AG10803 (cell line): ENCODE measurements around the gene CCSER1.

ENCODE experiments used
- DNase-seq: peaks from one replicate; pipeline ENCODE4 v3.0.0; 2010; ENCODE audit warnings: low read depth
- H3K4me3 ChIP-seq: 2 replicates; pipeline ENCODE4 v1.5.1; 2011; ENCODE audit warnings: mild to moderate bottlenecking, low read length, control low read depth
- TF ChIP-seq, protein P1 (sequence below): conservative IDR thresholded peaks from 2 replicates; pipeline ENCODE4 v1.5.1; 2011; ENCODE audit warnings: mild to moderate bottlenecking, low read length, control low read depth, inconsistent platforms

Gene CCSER1

DNA sequence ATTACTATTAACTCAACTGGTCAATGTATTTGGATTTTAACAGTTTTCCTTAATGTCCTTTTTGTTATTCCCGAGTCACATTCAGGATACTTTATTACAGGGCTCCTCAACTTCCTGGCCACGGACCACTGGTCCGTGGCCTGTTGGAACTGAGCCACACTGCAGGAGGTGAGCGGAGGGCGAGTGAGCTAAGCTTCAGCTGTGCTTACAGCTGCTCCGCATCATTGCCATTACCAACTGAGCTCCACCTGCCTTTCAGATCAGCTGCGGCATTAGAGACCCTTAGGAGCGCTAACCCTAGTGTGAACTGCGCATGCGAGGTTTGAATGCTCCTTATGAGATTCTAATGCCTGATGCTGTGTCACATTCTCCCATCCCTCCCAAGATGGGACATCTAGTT, 591.7 kb downstream of the CCSER1 start:
- DNase-seq: no peak
- TF ChIP-seq, protein P1, sequence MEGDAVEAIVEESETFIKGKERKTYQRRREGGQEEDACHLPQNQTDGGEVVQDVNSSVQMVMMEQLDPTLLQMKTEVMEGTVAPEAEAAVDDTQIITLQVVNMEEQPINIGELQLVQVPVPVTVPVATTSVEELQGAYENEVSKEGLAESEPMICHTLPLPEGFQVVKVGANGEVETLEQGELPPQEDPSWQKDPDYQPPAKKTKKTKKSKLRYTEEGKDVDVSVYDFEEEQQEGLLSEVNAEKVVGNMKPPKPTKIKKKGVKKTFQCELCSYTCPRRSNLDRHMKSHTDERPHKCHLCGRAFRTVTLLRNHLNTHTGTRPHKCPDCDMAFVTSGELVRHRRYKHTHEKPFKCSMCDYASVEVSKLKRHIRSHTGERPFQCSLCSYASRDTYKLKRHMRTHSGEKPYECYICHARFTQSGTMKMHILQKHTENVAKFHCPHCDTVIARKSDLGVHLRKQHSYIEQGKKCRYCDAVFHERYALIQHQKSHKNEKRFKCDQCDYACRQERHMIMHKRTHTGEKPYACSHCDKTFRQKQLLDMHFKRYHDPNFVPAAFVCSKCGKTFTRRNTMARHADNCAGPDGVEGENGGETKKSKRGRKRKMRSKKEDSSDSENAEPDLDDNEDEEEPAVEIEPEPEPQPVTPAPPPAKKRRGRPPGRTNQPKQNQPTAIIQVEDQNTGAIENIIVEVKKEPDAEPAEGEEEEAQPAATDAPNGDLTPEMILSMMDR: no peak
- H3K4me3 ChIP-seq: no peak overlapping the region

DNA sequence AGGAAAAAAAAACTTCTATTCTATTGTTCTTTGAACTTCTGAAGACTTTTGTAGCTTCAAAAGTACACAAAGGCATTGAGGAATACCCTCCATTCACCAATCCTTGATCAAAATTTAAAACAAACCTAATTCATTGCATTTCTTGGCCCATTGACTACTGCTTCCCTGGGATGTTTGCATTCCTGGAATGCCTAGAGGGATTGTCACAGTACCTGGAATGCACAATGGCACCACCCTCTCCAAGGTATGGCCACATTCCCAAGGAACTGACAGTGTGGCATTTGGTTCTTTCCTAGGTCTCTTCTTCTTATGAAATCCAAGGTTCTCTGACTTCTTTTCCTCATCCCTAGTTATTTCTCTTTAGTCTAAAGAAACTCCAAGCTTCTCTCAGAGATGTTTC, 600.7 kb downstream of the CCSER1 start:
- TF ChIP-seq, protein P1: no peak
- no peak for DNase-seq
- H3K4me3 ChIP-seq: no peak overlapping the region

DNA sequence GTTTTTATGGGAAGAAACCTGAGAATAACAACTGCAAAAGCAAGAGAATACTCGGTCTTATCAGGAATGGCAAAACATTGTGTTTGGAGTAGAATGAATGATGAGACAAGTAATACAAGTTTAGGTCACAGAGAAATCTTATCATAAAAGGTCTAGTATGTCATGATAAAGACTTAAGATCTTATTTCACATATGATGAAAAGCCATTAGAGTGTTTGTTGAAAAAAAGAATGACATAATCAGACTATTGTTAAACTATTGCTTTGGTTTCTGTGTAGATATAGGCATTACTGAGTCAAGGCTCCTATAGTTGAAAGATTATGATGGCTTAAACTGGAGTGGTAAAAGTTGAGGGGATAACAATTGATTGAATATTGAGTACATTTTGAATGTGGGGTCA, 603.6 kb downstream of the CCSER1 start:
- no peak overlapping the region for H3K4me3 ChIP-seq
- TF ChIP-seq, protein P1: no peak
- DNase-seq: no peak

DNA sequence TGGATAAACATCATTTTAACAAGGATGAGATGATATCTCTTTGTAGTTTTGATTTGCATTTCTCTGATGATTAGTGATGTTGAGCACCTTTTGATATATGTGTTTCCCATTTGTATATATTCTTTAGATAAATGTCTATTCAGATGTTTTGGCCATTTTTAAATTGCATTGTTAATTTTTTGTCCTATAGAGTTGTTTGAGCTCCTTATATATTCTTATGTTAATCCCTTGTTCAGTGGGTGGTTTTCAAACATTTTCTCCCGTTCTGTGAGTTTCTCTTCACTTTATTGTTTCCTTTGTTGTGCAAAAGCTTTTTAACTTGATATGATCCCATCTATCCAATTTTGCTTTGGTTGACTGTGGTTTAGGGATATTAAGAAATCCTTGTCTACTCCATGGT, 606.0 kb downstream of the CCSER1 start:
- H3K4me3 ChIP-seq: no peak overlapping the region
- no peak for DNase-seq
- TF ChIP-seq, protein P1: no peak

DNA sequence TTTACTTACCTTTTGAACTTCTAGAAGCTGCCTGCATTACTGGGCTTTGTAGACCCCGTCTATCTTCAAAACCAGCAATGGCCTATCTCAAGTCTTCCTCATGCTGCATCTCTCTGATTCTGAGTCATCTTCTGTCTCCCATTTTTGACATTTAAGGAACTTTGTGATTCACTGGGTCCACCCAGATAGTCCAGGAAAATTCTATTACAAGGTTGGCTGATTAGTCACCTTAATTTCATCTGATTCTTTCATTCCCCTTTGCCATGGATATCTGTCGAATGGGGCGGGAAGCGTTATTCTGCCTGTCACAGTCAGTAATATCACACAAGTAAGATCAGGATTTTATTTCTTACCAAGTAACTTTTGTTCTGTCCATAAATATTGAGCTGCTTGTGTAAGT, 618.0 kb downstream of the CCSER1 start:
- TF ChIP-seq, protein P1: no peak
- H3K4me3 ChIP-seq: no peak overlapping the region
- no peak for DNase-seq

DNA sequence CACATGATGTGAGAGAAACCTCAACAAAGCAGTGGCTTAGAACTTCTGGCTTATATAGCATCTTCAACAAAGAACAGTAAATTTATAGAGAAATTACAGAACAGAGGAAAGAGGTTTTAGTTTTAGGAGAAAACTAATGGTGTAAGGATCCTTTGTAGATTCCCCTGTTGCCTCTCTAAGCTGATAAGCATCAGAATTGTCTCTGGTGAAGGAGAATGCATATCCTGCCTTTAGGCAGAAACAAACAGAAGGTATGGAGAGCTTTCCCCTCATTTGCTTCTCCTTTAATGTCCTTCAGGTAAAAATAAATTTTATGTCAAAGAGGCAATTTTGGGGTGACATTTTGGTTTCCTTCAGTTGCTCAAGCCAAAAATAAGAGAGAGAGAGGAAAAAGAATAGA, 625.9 kb downstream of the CCSER1 start:
- DNase-seq: no peak
- TF ChIP-seq, protein P1: no peak
- H3K4me3 ChIP-seq: no peak overlapping the region

DNA sequence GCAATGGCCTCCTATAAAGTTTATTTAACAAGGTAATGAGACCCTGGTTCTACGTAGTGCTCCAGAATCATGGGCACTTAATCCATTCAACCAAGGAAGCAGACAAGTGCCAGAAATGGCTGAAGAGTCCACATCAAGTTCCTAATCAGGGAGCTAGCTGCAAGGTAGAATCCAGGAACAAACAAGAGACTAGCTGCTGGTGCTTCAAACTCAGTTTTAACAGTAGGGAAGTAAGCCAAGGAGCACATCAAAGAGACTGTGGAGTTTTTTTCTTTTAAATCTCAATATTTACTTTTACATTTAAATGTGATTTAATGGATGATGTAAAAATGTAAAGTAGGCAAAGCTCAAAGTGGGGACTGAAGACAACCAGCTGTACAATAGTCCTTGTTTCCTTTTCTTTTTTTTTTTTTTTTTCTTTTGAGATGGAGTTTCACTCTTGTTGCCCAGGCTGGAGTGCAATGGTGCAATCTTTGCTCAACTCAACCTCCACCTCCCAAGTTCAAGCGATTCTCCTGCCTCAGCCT, 630.4 kb downstream of the CCSER1 start:
- H3K4me3 ChIP-seq: no peak overlapping the region
- no peak for DNase-seq
- TF ChIP-seq, protein P1: no peak
